Hematopoietic multipotent progenitor cell treated with erythropoietin and hydrocortisone succinate and interleukin-3 and kit ligand, for 4 days (in vitro differentiated cells): ENCODE results near the gene BEGAIN.
A peak's percentile ranks its signal among the peaks of the same experiment; 100 is the strongest.

Experiments used
- DNase-seq: peaks from one replicate; pipeline ENCODE4 v3.0.0-alpha.2; 2015

BEGAIN gene

DNA sequence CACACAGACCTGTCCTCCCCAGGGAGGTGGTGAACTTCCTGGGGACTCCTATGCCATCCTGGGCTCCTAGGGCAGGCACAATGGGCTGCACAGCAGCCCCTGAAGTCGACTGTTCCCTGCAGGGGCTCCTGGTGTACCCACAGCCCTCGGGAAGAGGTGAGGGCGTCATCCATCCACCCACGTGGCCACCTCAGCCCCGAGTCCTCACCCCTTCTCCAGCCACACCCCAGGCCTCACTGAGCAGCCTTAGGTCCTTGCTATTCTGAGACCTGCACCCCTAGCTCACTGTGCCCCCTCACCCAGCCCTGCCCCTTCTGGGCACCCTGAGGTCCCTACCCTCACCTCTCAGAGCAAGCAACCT, 38.9 kb downstream of the BEGAIN start:
- DNase-seq = no peak

DNA sequence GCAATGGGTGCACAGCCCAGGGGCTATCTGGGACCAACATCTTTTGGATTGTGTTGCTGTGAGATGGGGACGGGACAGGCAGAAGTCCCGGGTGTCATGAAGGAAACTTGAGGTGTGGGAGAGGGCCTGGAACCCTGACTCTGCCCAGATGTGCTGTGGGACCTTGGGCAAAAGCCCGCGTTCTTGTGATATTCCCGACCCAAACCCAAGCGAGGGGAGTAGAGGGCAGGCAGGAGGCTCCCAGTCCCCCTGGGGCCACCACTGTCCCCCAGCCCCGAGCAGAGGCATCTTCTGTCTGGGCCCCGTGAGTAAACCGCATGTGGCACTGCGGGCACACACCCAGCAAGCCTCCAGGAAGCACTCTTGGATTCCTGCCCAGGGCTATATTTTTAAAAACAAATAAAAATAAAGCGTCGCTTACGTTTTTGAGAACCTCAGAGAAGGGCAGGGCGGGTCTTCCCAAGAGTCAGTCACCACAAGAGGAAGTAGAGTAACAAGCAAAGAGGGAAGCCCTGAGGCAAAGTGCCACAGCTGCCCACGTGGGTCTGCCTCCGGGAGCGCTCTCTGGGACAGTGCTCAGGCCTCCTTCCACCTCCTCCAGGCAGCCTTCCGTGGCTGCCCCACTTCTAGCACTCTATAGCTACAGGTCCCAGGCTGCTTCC, 39.5 kb downstream of the BEGAIN start:
- peak; percentile 93 for DNase-seq

- no peak for DNase-seq
Measured at GRCh38 chr14:100546051-100546443, 41.2 kb downstream of the BEGAIN start.

GRCh38 chr14:100545359-100545758, 41.9 kb downstream of the BEGAIN start:
- DNase-seq = no peak

DNA sequence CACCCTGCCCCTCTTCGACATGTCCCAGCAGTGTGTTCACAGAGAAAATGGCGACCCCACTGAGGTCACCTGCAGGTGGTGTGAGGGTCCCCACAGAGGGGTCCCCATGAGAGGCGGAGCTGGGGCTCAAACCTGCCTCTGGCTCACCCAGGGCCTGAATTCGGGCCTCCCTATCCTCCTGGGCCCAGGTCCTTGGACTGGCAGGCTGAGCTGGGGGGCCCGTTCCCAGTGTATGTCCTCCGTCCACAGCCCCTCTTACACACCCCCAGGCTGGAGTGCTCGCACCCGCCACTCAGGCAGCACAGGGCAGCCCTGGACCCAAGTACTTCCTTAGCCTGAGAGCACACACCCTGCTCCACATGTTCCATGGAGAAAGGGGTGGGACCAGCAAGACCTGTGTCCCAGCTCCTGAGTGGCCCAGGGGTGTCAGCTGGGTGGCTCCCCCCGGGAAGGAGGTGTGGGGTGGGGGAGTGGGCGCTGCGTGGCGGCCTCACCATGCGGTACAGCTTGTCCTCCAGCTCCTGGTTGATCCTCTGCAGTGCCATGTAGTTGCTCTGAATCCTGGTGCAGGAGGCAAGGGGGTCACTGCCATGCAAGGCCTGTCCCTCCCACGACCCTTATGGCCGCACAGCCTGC, 42.6 kb downstream of the BEGAIN start:
- DNase-seq = no peak

- no peak for DNase-seq
Measured at GRCh38 chr14:100543471-100544455, 43.5 kb downstream of the BEGAIN start.

GRCh38 chr14:100542619-100543205, 44.5 kb downstream of the BEGAIN start:
- no peak for DNase-seq

DNA sequence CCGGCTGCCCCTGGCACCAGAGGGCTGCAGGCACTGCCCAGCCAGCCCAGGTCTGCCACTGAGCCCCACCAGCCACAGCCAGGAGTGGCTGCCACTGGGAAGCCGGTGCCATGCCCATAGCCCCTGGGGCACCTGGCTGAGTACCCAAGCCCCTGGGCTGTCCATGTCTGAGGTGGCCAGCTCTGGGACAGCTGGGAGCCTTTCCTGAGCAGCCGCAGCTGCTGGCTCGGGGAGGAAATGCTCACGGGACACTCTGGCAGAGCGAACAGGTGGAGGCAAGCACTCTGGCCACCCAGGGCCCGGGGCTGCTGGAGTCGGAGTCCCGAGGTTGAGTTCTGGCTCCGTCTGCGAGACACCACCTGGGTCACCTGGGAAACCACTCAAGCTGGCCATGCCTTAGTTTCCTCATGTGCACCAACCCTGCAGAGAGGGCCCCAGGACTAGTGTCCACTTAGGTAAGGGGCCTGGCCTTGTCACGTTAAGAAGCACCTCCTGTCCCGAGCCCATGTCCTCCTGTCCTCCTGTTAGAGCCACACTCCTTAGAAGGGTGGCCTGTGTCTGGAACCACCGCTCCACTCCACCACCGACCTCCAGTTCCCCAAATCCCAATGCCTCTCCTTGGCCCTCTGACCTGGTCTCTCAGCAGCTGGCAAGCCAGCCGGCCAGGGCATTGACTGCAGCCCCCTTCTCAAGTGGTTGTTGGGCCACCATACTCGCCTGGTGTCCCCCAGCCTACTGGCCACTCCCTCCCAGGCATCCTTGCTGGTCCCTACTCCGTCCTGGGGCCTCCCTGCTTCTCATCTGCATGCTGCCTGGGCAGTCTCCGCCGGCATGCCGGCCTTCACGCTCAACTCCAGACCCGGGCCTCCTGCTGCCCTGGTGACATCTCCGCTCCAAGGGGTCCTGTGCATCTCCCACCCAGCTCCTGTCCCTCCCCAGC, 45.3 kb downstream of the BEGAIN start:
- DNase-seq = no peak

GRCh38 chr14:100540926-100541620, 46.1 kb downstream of the BEGAIN start:
- DNase-seq = no peak

- peak; percentile 64 for DNase-seq
Measured at GRCh38 chr14:100540141-100540925, 46.9 kb downstream of the BEGAIN start.

DNA sequence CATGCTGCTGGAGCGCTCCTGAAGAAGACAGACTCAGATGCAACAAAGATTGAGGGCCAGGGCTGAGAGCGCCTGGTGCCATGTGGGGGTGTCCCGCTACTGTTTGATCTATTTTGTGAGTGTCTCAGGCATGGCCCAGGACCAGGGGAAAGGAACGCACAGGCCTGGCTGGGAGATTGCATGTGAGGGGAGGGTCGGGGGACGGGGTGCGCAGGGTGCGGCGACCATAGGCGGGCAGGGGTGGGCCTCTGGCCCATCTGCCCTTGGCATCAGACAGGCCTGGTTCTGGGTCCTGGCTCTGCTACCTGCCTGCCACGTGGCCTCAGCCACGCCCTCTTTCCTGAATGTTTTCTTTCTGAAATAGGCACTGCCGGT, 47.5 kb downstream of the BEGAIN start:
- DNase-seq = no peak

- DNase-seq = no peak
Measured at GRCh38 chr14:100539003-100539660, 48.1 kb downstream of the BEGAIN start.

- no peak for DNase-seq
Measured at GRCh38 chr14:100538351-100539002, 48.7 kb downstream of the BEGAIN start.

- no peak for DNase-seq
Measured at GRCh38 chr14:100537446-100538350, 49.5 kb downstream of the BEGAIN start.

GRCh38 chr14:100536721-100537445, 50.3 kb downstream of the BEGAIN start:
- no peak for DNase-seq

DNA sequence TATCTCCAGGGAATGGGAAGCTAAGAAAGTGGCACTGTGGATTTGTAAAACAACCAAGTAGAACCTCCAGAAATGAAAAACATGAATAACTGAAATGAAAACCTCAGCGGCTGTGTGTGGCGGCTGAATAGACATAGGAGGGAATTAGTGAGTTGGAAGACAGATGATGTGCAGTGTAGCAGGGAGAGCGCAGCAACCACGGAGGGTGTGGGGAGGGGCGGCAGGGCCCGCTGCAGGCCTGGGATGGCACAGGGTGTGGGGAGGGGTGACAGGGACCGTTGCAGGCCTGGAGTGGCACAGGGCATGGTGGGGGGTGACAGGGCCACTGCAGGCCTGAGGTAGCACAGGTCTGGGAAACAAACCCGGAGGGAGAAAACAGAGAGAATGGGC, 51.1 kb downstream of the BEGAIN start:
- no peak for DNase-seq

- no peak for DNase-seq
Measured at GRCh38 chr14:100535287-100536120, 51.7 kb downstream of the BEGAIN start.
